Measurements from ENCODE around the gene POU3F3.

Gene POU3F3

DNA sequence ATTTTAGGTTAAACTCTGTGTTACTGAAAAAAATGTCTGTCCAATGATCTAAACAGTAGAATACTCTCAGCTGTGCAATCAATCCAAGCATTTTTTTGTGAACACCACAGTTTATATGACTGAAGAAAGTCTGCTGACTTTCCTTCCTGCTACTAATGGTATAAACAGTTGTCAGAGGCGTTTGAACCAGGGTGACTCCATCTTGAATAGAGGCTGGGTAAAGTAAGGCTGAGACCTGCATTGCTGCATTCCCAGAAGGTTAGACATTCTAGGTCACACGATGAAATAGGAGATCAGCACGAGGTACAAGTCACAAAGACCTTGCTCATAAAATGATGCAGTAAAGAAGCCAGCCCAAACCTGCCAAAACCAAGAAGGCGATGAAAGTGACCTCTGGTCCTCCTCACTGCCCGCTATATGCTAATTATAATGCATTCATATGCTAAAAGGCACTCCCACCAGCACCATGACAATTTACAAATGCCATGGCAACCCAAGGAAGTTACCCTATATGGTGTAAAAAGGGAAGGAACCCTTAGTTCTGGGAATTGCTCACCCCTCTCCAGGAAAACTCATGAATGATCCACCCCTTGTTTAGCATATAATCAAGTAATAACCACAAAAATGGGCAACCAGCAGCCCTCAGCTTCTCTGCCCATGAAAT is 31.3 kb downstream of the POU3F3 start:
- Histone ChIP-seq H3K27me3 (ENCODE audit: control insufficient read depth, insufficient read depth, low read length) (peaks cover 16% of the 10 kb centered on the region; the same call in 1 of the 2 replicates), H3K4me3 (ENCODE audit: low read depth, low read length) (no peak overlapping the region), H3K4me1 (ENCODE audit: control insufficient read depth, insufficient read depth, low read length) (peaks cover 9% of the 10 kb centered on the region), H3K9ac (ENCODE audit: low read depth, low read length) (no peak overlapping the region), H3K27ac (ENCODE audit: low read depth, low read length) (no peak overlapping the region), H3K36me3 (ENCODE audit: control insufficient read depth, insufficient read depth, low read length) (no peaks in the 10 kb centered on the region), H3K9me3 (ENCODE audit: control insufficient read depth, insufficient read depth, low read length) (no peaks in the 10 kb centered on the region)

GRCh38 chr2:104887676-104888075 is 33.8 kb downstream of the POU3F3 start:
- no peak overlapping the region for H3K27ac ChIP-seq (ENCODE audit: low read depth, low read length)
- no peak overlapping the region for H3K9ac ChIP-seq (ENCODE audit: low read depth, low read length)
- peaks cover 16% of the 10 kb centered on the region; the same call in 1 of the 2 replicates for H3K27me3 ChIP-seq (ENCODE audit: control insufficient read depth, insufficient read depth, low read length)
- H3K4me3 ChIP-seq (ENCODE audit: low read depth, low read length), result no peak overlapping the region
- no peaks in the 10 kb centered on the region for H3K9me3 ChIP-seq (ENCODE audit: control insufficient read depth, insufficient read depth, low read length)
- no peaks in the 10 kb centered on the region for H3K36me3 ChIP-seq (ENCODE audit: control insufficient read depth, insufficient read depth, low read length)
- peaks cover 9% of the 10 kb centered on the region for H3K4me1 ChIP-seq (ENCODE audit: control insufficient read depth, insufficient read depth, low read length)

DNA sequence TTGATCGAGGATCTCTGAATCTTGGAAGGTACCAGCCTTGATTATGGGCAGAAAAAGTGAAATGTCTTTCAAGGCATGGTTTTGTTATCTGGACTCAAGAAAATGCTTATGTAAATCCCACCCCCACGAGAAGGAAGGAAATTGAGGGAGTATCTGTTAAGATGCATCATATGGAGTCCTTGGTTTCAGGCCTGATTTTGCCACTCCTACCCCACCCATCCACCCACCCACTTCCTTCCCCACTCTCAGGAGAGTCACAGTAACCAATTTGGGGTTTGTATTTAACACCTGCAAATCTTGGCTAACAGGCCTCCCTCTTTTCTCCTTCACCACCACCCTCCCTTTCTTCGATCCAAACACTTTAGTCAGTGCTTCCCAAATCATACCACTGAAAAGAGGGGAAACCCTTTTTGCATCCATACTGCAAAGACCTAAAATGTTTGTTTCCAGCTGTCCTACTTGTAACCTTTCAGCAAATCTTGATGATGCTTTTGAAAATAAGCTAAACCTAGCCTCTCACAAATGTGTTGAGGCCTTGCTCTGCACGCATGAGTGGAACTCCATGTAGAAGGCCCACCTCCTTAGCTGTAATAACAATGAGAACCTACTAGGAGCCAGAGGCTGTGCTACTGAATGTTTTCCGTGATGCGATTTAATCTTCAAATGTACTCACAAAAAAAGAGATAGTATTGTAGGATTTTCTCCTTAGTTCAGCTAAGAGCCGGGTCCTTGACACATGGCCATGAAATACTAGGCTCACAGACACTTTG is 34.8 kb downstream of the POU3F3 start:
- no peak overlapping the region for H3K27ac ChIP-seq (ENCODE audit: low read depth, low read length)
- H3K9ac ChIP-seq (ENCODE audit: low read depth, low read length), result no peak overlapping the region
- no peaks in the 10 kb centered on the region for H3K9me3 ChIP-seq (ENCODE audit: control insufficient read depth, insufficient read depth, low read length)
- no peaks in the 10 kb centered on the region for H3K36me3 ChIP-seq (ENCODE audit: control insufficient read depth, insufficient read depth, low read length)
- H3K4me3 ChIP-seq (ENCODE audit: low read depth, low read length), result no peak overlapping the region
- H3K4me1 ChIP-seq (ENCODE audit: control insufficient read depth, insufficient read depth, low read length), result peaks cover 9% of the 10 kb centered on the region; the same call in 1 of the 2 replicates
- 0 out of 2 replicates have a peak, but pooled peaks cover 6% of the 10 kb centered on the region for H3K27me3 ChIP-seq (ENCODE audit: control insufficient read depth, insufficient read depth, low read length)

DNA sequence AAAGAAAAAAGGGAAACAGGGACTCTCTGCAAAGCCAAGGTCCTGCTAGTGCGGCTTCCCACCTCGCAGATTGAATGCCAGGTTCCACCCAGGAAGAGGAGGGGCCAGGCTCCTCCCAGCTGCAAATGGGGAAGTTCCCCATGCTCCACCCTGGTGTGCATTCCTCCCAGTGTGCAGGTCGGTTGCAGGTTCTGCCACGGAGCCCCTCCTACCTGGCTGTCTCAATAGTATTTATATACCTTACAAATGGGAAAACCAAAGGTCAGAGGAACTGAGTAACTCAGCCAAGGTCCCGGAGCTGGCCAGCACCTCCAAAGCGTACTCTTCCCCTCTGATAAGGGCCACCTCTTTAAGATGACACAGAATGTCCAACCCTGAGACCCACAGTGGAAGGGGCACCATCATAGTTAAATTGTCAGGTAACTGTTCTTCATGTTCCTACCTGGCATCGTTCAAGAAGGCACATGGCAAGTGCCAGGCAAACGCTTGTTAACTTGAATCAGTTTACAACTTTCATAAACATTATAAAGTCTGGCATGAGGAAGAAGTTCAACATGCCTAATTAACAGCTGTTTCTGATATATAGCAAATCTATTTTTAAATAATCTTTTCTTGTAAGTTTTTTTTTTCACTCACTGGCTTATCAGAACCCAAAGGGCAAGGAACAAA is 35.5 kb downstream of the POU3F3 start:
- Histone ChIP-seq H3K36me3 (ENCODE audit: control insufficient read depth, insufficient read depth, low read length) (no peaks in the 10 kb centered on the region), H3K4me3 (ENCODE audit: low read depth, low read length) (no peak overlapping the region), H3K27ac (ENCODE audit: low read depth, low read length) (no peak overlapping the region), H3K9me3 (ENCODE audit: control insufficient read depth, insufficient read depth, low read length) (no peaks in the 10 kb centered on the region), H3K4me1 (ENCODE audit: control insufficient read depth, insufficient read depth, low read length) (peaks cover 7% of the 10 kb centered on the region; the same call in 1 of the 2 replicates), H3K9ac (ENCODE audit: low read depth, low read length) (no peak overlapping the region), H3K27me3 (ENCODE audit: control insufficient read depth, insufficient read depth, low read length) (0 out of 2 replicates have a peak, but pooled peaks cover 3% of the 10 kb centered on the region)

- no peaks in the 10 kb centered on the region for H3K27me3 ChIP-seq (ENCODE audit: control insufficient read depth, insufficient read depth, low read length)
- no peaks in the 10 kb centered on the region for H3K9me3 ChIP-seq (ENCODE audit: control insufficient read depth, insufficient read depth, low read length)
- H3K27ac ChIP-seq (ENCODE audit: low read depth, low read length), result no peak overlapping the region
- no peak overlapping the region for H3K4me3 ChIP-seq (ENCODE audit: low read depth, low read length)
- H3K9ac ChIP-seq (ENCODE audit: low read depth, low read length), result no peak overlapping the region
- H3K36me3 ChIP-seq (ENCODE audit: control insufficient read depth, insufficient read depth, low read length), result no peaks in the 10 kb centered on the region
- peaks cover 6% of the 10 kb centered on the region; the same call in 1 of the 2 replicates for H3K4me1 ChIP-seq (ENCODE audit: control insufficient read depth, insufficient read depth, low read length)
Observed at GRCh38 chr2:104889960-104890684, 36.2 kb downstream of the POU3F3 start.

GRCh38 chr2:104890685-104891069 is 36.8 kb downstream of the POU3F3 start:
- no peak overlapping the region for H3K4me3 ChIP-seq (ENCODE audit: low read depth, low read length)
- no peaks in the 10 kb centered on the region for H3K27me3 ChIP-seq (ENCODE audit: control insufficient read depth, insufficient read depth, low read length)
- no peak overlapping the region for H3K9ac ChIP-seq (ENCODE audit: low read depth, low read length)
- H3K4me1 ChIP-seq (ENCODE audit: control insufficient read depth, insufficient read depth, low read length), result 0 out of 2 replicates have a peak, but pooled peaks cover under 1% of the 10 kb centered on the region
- no peaks in the 10 kb centered on the region for H3K9me3 ChIP-seq (ENCODE audit: control insufficient read depth, insufficient read depth, low read length)
- H3K27ac ChIP-seq (ENCODE audit: low read depth, low read length), result no peak overlapping the region
- no peaks in the 10 kb centered on the region for H3K36me3 ChIP-seq (ENCODE audit: control insufficient read depth, insufficient read depth, low read length)

GRCh38 chr2:104891145-104891544 is 37.2 kb downstream of the POU3F3 start:
- Histone ChIP-seq H3K4me1 (ENCODE audit: control insufficient read depth, insufficient read depth, low read length) (no peaks in the 10 kb centered on the region), H3K36me3 (ENCODE audit: control insufficient read depth, insufficient read depth, low read length) (no peaks in the 10 kb centered on the region), H3K9me3 (ENCODE audit: control insufficient read depth, insufficient read depth, low read length) (no peaks in the 10 kb centered on the region), H3K27ac (ENCODE audit: low read depth, low read length) (no peak overlapping the region), H3K4me3 (ENCODE audit: low read depth, low read length) (no peak overlapping the region), H3K9ac (ENCODE audit: low read depth, low read length) (no peak overlapping the region), H3K27me3 (ENCODE audit: control insufficient read depth, insufficient read depth, low read length) (no peaks in the 10 kb centered on the region)

DNA sequence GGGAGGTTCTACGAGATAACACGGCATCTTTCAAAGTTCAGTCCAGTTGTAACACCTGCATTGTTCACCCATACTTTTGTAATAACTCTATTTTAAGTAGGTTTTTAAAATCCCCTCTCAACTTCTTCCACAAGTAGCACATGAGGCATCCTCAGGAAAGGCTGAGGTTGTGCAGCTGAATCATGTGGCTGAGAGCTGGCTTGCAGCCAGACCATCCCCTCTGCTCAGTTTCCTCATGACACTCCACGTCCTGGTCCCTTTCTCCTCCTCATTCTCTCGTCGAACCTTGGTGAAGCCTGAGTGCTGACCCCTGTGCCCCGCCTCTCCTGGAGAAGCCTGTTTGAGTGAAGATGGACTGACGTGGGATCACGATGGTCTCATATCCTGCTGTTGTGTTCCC is 42.5 kb downstream of the POU3F3 start:
- H3K36me3 ChIP-seq (ENCODE audit: control insufficient read depth, insufficient read depth, low read length), result no peaks in the 10 kb centered on the region
- no peaks in the 10 kb centered on the region for H3K9me3 ChIP-seq (ENCODE audit: control insufficient read depth, insufficient read depth, low read length)

DNA sequence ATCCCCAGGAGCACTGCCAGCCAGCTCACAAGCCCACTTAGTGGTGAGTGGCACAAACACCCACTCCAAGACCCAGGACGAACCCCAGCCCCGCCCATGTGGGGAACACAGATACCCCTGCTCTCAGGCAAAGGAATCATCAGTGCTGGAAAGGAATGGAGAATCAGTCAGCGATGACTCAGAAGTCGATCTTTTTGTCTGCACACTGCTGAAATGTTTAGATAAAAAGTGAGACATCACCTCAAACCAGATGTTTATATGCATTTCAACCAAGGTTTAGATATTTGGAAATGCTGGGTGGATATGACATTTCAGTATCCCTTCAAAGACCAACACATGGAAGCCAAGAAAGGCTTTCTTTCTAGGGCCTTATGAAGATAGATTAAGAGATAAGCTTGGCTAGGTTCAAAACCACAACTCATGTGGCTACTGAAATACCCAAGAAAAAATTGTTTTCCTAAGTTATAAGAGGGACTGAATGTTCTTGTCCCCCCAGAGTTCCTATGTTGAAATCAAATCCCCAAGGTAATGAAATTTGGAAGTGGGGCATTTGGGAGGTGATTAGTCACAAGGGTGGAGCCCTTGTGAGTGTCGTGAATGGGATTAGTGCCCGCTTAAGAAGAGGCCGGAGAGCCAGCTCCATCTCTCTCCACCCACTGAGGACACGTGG is 43.7 kb downstream of the POU3F3 start:
- Histone ChIP-seq H3K27me3 (ENCODE audit: control insufficient read depth, insufficient read depth, low read length) (no peaks in the 10 kb centered on the region), H3K4me1 (ENCODE audit: control insufficient read depth, insufficient read depth, low read length) (no peaks in the 10 kb centered on the region), H3K36me3 (ENCODE audit: control insufficient read depth, insufficient read depth, low read length) (no peaks in the 10 kb centered on the region), H3K4me3 (ENCODE audit: low read depth, low read length) (no peak overlapping the region), H3K9ac (ENCODE audit: low read depth, low read length) (no peak overlapping the region), H3K9me3 (ENCODE audit: control insufficient read depth, insufficient read depth, low read length) (no peaks in the 10 kb centered on the region), H3K27ac (ENCODE audit: low read depth, low read length) (no peak overlapping the region)

More for the DNA sequence above, 42.5 kb downstream of the POU3F3 start:
- Histone ChIP-seq H3K4me3 (ENCODE audit: low read depth, low read length) (no peak overlapping the region), H3K4me1 (ENCODE audit: control insufficient read depth, insufficient read depth, low read length) (no peaks in the 10 kb centered on the region), H3K27me3 (ENCODE audit: control insufficient read depth, insufficient read depth, low read length) (no peaks in the 10 kb centered on the region), H3K27ac (ENCODE audit: low read depth, low read length) (no peak overlapping the region), H3K9ac (ENCODE audit: low read depth, low read length) (no peak overlapping the region)

GRCh38 chr2:104900608-104901007 is 46.7 kb downstream of the POU3F3 start:
- no peak overlapping the region for H3K4me3 ChIP-seq (ENCODE audit: low read depth, low read length)
- H3K27me3 ChIP-seq (ENCODE audit: control insufficient read depth, insufficient read depth, low read length), result no peaks in the 10 kb centered on the region
- H3K36me3 ChIP-seq (ENCODE audit: control insufficient read depth, insufficient read depth, low read length), result no peaks in the 10 kb centered on the region
- H3K4me1 ChIP-seq (ENCODE audit: control insufficient read depth, insufficient read depth, low read length), result no peaks in the 10 kb centered on the region
- no peaks in the 10 kb centered on the region for H3K9me3 ChIP-seq (ENCODE audit: control insufficient read depth, insufficient read depth, low read length)
- no peak overlapping the region for H3K9ac ChIP-seq (ENCODE audit: low read depth, low read length)
- no peak overlapping the region for H3K27ac ChIP-seq (ENCODE audit: low read depth, low read length)
